Upper lobe of right lung (tissue), 1 donor: ENCODE measurements around the gene DOK6. TPM values are rescaled to one million over a fixed set of nuclear protein-coding genes. Genes with fewer than 3 reads are reported as not detected.

Source experiments
- ATAC-seq: fragments of 200-7000 bp; cut with Tn5 transposase; one replicate; pipeline ENCODE4 v1.9.1; 2020; ENCODE audit warnings: mild to moderate bottlenecking, moderate library complexity
- DNase-seq: peaks from one replicate; pipeline ENCODE4 v3.0.0-alpha.2; 2020
- H3K27ac ChIP-seq: fragments of 200-600 bp; one replicate; pipeline ENCODE4 v1.8.0; 2022
- H3K27me3 ChIP-seq: fragments of 200-600 bp; one replicate; pipeline ENCODE4 v1.8.0; 2022; ENCODE audit warnings: mild to moderate bottlenecking
- H3K36me3 ChIP-seq: fragments of 200-600 bp; one replicate; pipeline ENCODE4 v1.8.0; 2022
- H3K4me1 ChIP-seq: fragments of 200-600 bp; one replicate; pipeline ENCODE4 v1.8.0; 2022
- H3K4me3 ChIP-seq: fragments of 200-600 bp; one replicate; pipeline ENCODE4 v1.8.0; 2022; ENCODE audit warnings: mild to moderate bottlenecking
- H3K9me3 ChIP-seq: fragments of 200-600 bp; one replicate; pipeline ENCODE4 v1.8.0; 2022
- CTCF ChIP-seq: fragments of 200-600 bp; IDR thresholded peaks from one replicate; pipeline ENCODE4 v1.8.0; 2022; ENCODE audit warnings: antibody characterized with exemption
- intact Hi-C: fragments of 100-400 bp; cut with DNase I; formaldehyde crosslinking; loops from one replicate; pipeline ENCODE4 v1.11.0; 2022
- total RNA-seq: library from RNA; stranded (reverse); fragmentation: NEBNext Ultra II Directional; extraction: Animal tissue kit (Norgen Biotek cat#: 25700); gene quantifications from one replicate; pipeline ENCODE4 v1.2.1, GENCODE V29; 2021
- donor health status: DM: no; HTN: yes; CAD: no; lungs with severe emphysema.

Gene DOK6
- total RNA-seq, 1 donor from 2014 or later = 5.9 TPM

- Histone ChIP-seq H3K27me3 (no peaks in the 10 kb centered on the region), H3K27ac (no peak overlapping the region), H3K9me3 (no peaks in the 10 kb centered on the region), H3K36me3 (no peaks in the 10 kb centered on the region), H3K4me1 (no peaks in the 10 kb centered on the region), H3K4me3 (no peak overlapping the region)
- intact Hi-C loops = no loop called here
- ATAC-seq (no peak), DNase-seq (peak; percentile 38)
- no peak for TF ChIP-seq CTCF
Observed at GRCh38 chr18:69612242-69612641, 211.6 kb downstream of the DOK6 start.

GRCh38 chr18:69616114-69616513 lies 215.4 kb downstream of the DOK6 start:
- Histone ChIP-seq H3K4me3 (no peak overlapping the region), H3K36me3 (no peaks in the 10 kb centered on the region), H3K27me3 (no peaks in the 10 kb centered on the region), H3K9me3 (no peaks in the 10 kb centered on the region), H3K27ac (no peak overlapping the region), H3K4me1 (no peaks in the 10 kb centered on the region)
- intact Hi-C loops = no loop called here
- no peak for TF ChIP-seq CTCF
- ATAC-seq = no peak
- no peak for DNase-seq

- ATAC-seq (no peak), DNase-seq (no peak)
- Histone ChIP-seq H3K36me3 (no peaks in the 10 kb centered on the region), H3K27me3 (no peaks in the 10 kb centered on the region), H3K4me1 (no peaks in the 10 kb centered on the region), H3K27ac (no peak overlapping the region), H3K4me3 (no peak overlapping the region), H3K9me3 (no peaks in the 10 kb centered on the region)
- no peak for TF ChIP-seq CTCF
- intact Hi-C loops = no loop called here
Observed at GRCh38 chr18:69617408-69617807, 216.7 kb downstream of the DOK6 start.

GRCh38 chr18:69617888-69618287 lies 217.2 kb downstream of the DOK6 start:
- intact Hi-C loops = no loop called here
- DNase-seq (no peak), ATAC-seq (no peak)
- Histone ChIP-seq H3K9me3 (no peaks in the 10 kb centered on the region), H3K4me3 (no peak overlapping the region), H3K27me3 (no peaks in the 10 kb centered on the region), H3K36me3 (no peaks in the 10 kb centered on the region), H3K4me1 (no peaks in the 10 kb centered on the region), H3K27ac (no peak overlapping the region)
- TF ChIP-seq CTCF = no peak

GRCh38 chr18:69622184-69622583 lies 221.5 kb downstream of the DOK6 start:
- Histone ChIP-seq H3K9me3 (no peaks in the 10 kb centered on the region), H3K27ac (no peak overlapping the region), H3K4me3 (no peak overlapping the region), H3K36me3 (no peaks in the 10 kb centered on the region), H3K4me1 (no peaks in the 10 kb centered on the region), H3K27me3 (no peaks in the 10 kb centered on the region)
- intact Hi-C loops = no loop called here
- DNase-seq (no peak), ATAC-seq (no peak)
- TF ChIP-seq CTCF = no peak

- no peak for DNase-seq
- intact Hi-C loops = no loop called here
- no peak overlapping the region for H3K27ac ChIP-seq
- no peaks in the 10 kb centered on the region for H3K36me3 ChIP-seq
- no peaks in the 10 kb centered on the region for H3K4me1 ChIP-seq
- TF ChIP-seq CTCF = no peak
- ATAC-seq = no peak
- no peaks in the 10 kb centered on the region for H3K27me3 ChIP-seq
- H3K4me3 ChIP-seq = no peak overlapping the region
- H3K9me3 ChIP-seq = no peaks in the 10 kb centered on the region
Observed at GRCh38 chr18:69622961-69623360, 222.3 kb downstream of the DOK6 start.
